Mucosa of descending colon (tissue), 3 donors: ENCODE data around the gene IBTK. TPM values are rescaled to one million over a fixed set of nuclear protein-coding genes. Genes with fewer than 3 reads are reported as not detected.
"Not testable (repeated sequence)": the region's sequence is repeated elsewhere in the genome, so short reads cannot be mapped to it uniquely, and the experiment has no call there.

Experiments used
- ATAC-seq: fragments of 200-7000 bp; cut with Tn5 transposase; one replicate; pipeline ENCODE4 v1.9.1; 2020; ENCODE audit warnings: mild to moderate bottlenecking, moderate library complexity
- DNase-seq, 3 donors: peaks; one replicate each; pipeline ENCODE4 v3.0.0-alpha.2; 2020
- H3K36me3 ChIP-seq: fragments of 200-600 bp; one replicate; pipeline ENCODE4 v1.8.0; 2021; ENCODE audit warnings: low read depth, mild to moderate bottlenecking
- H3K4me1 ChIP-seq: fragments of 200-600 bp; one replicate; pipeline ENCODE4 v1.8.0; 2021; ENCODE audit warnings: low read depth, mild to moderate bottlenecking
- H3K4me3 ChIP-seq: fragments of 200-600 bp; one replicate; pipeline ENCODE4 v1.8.0; 2021; ENCODE audit warnings: mild to moderate bottlenecking
- H3K9me3 ChIP-seq: fragments of 200-600 bp; one replicate; pipeline ENCODE4 v1.8.0; 2021; ENCODE audit warnings: mild to moderate bottlenecking
- intact Hi-C, 2 donors: fragments of 100-400 bp; cut with DNase I in 1 of 2; cut with micrococcal nuclease in 1 of 2; formaldehyde crosslinking; loops; one replicate each; pipeline versions ENCODE4 v1.11.0 to v1.11.1; 2022; cut with DNase I, micrococcal nuclease
- total RNA-seq, 3 donors: library from RNA; stranded (reverse); fragmentation: NEBNext Ultra II Directional in 2 of 3; extraction: Animal tissue kit (Norgen Biotek cat#: 25700) in 2 of 3; gene quantifications; one replicate each; pipeline versions ENCODE4 v1.2.1 to v1.2.4, GENCODE V29; 2021 to 2023
- TF ChIP-seq, protein P1 (sequence below): fragments of 200-600 bp; IDR thresholded peaks from one replicate; pipeline ENCODE4 v1.8.0; 2022; ENCODE audit warnings: antibody characterized with exemption, mild to moderate bottlenecking
- donor health status: DM: no; HTN: no; CAD: no; lungs with moderate emphysema.
- donor health status: DM: no; HTN: no; CAD: no.
- donor health status: DM: no; HTN: yes; CAD: no.

The IBTK gene
- total RNA-seq, 3 donors from 2014 or later, result 30.6 to 42.9 (median 32.8) TPM

DNA sequence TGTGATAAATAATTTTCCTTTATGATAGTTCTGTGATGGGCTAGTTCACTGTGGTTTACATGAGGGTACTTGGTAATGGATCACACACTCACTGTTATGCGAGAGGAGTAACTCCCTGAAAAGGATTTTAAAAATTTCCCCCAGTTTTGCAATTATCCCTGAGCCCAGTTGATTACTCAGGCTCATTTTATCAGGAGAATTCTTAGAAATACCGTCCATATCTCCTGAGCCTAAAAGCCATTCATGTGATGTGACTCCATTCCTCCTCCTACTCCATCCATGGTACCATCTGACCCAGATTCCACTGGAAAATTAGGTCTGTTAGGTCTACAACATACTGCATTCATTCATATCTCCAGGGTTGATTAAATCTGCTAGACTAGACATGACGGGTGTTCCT, 16.4 kb upstream of the IBTK start:
- TF ChIP-seq, protein P1, sequence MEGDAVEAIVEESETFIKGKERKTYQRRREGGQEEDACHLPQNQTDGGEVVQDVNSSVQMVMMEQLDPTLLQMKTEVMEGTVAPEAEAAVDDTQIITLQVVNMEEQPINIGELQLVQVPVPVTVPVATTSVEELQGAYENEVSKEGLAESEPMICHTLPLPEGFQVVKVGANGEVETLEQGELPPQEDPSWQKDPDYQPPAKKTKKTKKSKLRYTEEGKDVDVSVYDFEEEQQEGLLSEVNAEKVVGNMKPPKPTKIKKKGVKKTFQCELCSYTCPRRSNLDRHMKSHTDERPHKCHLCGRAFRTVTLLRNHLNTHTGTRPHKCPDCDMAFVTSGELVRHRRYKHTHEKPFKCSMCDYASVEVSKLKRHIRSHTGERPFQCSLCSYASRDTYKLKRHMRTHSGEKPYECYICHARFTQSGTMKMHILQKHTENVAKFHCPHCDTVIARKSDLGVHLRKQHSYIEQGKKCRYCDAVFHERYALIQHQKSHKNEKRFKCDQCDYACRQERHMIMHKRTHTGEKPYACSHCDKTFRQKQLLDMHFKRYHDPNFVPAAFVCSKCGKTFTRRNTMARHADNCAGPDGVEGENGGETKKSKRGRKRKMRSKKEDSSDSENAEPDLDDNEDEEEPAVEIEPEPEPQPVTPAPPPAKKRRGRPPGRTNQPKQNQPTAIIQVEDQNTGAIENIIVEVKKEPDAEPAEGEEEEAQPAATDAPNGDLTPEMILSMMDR, result no peak
- DNase-seq (no peak), ATAC-seq (no peak)
- Histone ChIP-seq H3K36me3 (no peaks in the 10 kb centered on the region), H3K4me1 (no peaks in the 10 kb centered on the region), H3K4me3 (no peak overlapping the region), H3K9me3 (no peaks in the 10 kb centered on the region)
- intact Hi-C loops, result no loop called here

DNA sequence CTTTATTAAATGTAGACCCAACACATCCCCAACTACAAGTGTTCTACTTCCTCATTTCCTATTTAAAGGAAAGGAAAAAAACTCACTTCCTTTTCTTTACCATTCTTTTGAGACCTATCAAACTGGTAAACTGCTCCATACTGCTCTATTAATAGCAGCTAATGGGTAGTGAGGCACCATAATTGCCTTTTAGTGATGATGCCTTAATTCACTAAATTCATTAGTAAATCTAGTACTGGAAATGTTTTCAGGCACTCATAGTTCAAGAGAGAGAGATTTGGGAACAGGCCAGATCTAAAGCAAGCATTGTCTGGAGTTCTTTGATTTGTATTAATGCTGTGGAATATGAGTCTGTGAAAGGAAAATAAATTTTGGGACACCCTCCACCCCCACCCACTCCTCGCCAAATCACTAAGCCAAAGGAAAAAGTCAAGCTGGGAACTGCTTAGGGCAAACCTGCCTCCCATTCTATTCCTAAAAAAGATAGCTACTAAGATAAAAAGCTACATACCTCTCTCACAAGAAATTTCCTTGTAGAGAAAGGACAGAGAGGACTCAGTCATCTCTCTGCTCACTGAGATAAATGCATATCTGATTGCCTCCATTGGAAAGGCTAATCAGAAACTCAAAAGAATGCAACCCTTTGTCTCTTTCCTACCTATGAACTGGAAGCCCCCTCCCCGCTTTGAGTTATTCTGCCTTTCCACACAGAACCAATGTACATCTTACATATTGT, 13.6 kb upstream of the IBTK start:
- intact Hi-C loops, result no loop called here
- DNase-seq (no peak), ATAC-seq (no peak)
- no peaks in the 10 kb centered on the region for H3K36me3 ChIP-seq
- no peaks in the 10 kb centered on the region for H3K9me3 ChIP-seq
- TF ChIP-seq, protein P1, result no peak
- no peak overlapping the region for H3K4me3 ChIP-seq
- H3K4me1 ChIP-seq, result no peaks in the 10 kb centered on the region

DNA sequence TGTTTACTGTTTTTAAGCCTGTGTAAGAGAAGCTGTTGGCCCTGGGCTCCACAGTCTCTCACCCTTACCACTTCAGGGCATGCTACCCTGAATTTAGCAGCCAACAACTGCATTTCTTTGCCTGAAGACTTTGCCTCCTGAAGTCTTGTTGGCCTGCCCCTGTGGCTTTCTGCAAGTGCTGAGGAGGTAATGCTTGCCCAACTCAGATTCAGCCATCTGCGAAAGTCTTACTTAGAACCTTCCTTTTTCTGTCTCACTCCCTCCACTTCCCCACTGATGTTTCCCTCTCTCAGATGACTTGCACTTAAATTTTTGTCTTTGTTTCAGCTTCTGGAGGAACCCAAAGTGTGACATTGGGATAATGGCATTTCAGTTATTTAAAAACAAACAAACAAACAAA, 11.8 kb upstream of the IBTK start:
- TF ChIP-seq, protein P1, result no peak
- intact Hi-C loops, result no loop called here
- no peak for ATAC-seq
- Histone ChIP-seq H3K4me1 (no peaks in the 10 kb centered on the region), H3K4me3 (no peak overlapping the region), H3K9me3 (no peaks in the 10 kb centered on the region), H3K36me3 (no peaks in the 10 kb centered on the region)
- DNase-seq, result no peak

DNA sequence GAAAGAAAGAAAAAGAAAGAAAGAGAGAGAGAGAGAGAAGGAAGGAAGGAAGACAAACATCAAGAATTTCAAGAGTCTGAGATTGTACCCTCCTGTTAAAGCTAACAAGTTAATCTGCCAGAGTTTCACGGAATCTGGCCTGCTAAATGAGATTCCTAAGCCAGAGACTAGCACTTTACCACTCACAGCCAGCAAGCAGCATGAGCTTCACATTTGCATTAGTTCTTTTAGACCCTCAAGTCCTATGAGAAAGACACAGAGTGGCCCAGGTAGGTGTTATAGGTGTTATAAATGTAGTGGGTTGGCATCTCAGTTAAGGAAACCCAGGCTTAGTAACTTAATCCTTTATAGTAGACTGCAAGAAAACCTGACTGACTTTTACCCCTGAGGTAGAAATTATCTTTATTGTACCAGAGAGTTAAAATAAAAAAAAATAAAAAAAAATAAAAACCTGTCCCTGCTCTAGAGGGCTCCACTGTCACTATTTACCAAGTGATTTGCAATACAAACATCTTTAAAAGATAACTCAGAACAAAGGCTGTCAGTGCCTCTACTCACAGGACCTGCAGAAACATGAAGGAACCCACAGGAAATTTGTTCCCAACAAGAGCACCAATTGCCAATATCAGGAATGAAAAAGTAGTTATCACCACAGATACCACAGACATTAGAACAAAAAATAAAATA, 9.7 kb upstream of the IBTK start:
- Histone ChIP-seq H3K36me3 (no peaks in the 10 kb centered on the region), H3K9me3 (no peaks in the 10 kb centered on the region), H3K4me1 (no peaks in the 10 kb centered on the region), H3K4me3 (no peak overlapping the region)
- TF ChIP-seq, protein P1, result no peak
- intact Hi-C loops, result no loop called here
- DNase-seq (no peak), ATAC-seq (peak; percentile 66)

DNA sequence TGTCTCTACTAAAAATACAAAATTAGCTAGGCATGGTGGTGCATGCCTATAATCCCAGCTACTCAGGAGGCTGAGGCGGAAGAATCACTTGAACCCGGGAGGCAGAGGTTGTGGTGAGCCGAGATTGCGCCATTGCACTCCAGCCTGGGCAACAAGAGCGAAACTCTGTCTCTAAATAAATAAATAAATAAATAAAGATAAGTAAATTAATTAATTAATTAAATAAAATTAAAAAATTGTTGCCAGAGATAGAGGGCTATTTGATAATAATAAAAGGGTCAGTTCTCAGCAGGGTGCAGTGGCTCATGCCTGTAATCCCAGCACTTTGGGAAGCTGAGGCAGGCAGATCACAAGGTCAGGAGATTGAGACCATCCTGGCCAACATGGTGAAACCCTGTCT, 7.2 kb upstream of the IBTK start:
- intact Hi-C loops, ATAC-seq, H3K4me1 ChIP-seq, H3K4me3 ChIP-seq, H3K36me3 ChIP-seq, DNase-seq, H3K9me3 ChIP-seq: not testable (repeated sequence)

DNA sequence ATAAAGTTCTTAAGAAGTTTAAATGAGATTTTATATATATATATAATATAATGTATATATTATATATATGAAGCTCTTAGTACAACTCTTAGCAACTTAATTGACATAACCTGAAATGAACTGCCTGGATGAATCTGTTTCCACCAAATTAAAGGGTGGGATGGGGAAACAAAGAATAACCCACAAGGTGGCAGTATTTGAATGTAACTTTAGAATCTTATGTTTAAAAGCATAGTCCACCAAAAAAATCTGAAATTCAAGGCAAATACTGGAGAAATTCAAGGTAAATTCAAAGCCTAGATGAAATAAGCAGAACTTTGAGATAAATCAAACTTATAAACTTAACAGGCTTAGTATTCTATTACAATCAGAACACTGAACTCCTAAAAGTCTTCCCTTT, 4.4 kb upstream of the IBTK start:
- Histone ChIP-seq H3K36me3 (no peaks in the 10 kb centered on the region), H3K9me3 (no peaks in the 10 kb centered on the region), H3K4me3 (no peak overlapping the region), H3K4me1 (no peaks in the 10 kb centered on the region)
- ATAC-seq, result no peak
- TF ChIP-seq, protein P1, result no peak
- DNase-seq, result peak in 1 of 3 donors; percentile 18
- intact Hi-C loops, result no loop called here
